IMR-90 (cell line): ENCODE results near the gene SLC2A11. TPM values are rescaled to one million over a fixed set of nuclear protein-coding genes. Genes with fewer than 3 reads are reported as not detected.

Experiments
- ATAC-seq: fragments of 200-7000 bp; cut with Tn5 transposase; 2 replicates; pipeline ENCODE4 v1.9.1; 2020; ENCODE audit warnings: low read depth, mild to moderate bottlenecking, moderate library complexity
- BruUV-seq: library from RNA; stranded (reverse); fragments of 400-500 nt; replicated peaks from 2 replicates; lab custom pipeline; 2021; lab: Mats Ljungman, UMichigan
- CTCF ChIA-PET: fragments of 300-600 bp; formaldehyde crosslinking; extraction: SDS; loops from one replicate; lab custom pipeline; 2021; ENCODE audit warnings: antibody characterized with exemption; lab: Yijun Ruan, JAX
- POLR2A ChIA-PET: fragments of 300-600 bp; sonication (Branson Sonifier 250); formaldehyde crosslinking; loops from one replicate; lab custom pipeline; 2022; ENCODE audit warnings: antibody characterized with exemption; ENCODE audit not compliant: unreplicated experiment; lab: Charles Lee
- DNase-seq: peaks from one replicate; pipeline ENCODE4 v3.0.0; 2013
- H2AFZ ChIP-seq: replicated peaks from 2 replicates; pipeline ENCODE3; 2013; ENCODE audit warnings: low read length, mild to moderate bottlenecking; ENCODE audit not compliant: poor library complexity
- H2AK5ac ChIP-seq: 2 replicates; pipeline ENCODE4 v1.6.1; 2013; ENCODE audit warnings: low read depth, low read length, inconsistent platforms
- H2AK9ac ChIP-seq: replicated peaks from 2 replicates; pipeline ENCODE3; 2013; ENCODE audit warnings: mild to moderate bottlenecking, low read depth, low read length, moderate library complexity; ENCODE audit not compliant: poor library complexity
- H2BK120ac ChIP-seq: 2 replicates; pipeline ENCODE4 v1.6.1; 2013; ENCODE audit warnings: low read depth, low read length, inconsistent platforms
- H2BK15ac ChIP-seq: 3 replicates; pipeline ENCODE4 v1.6.1; 2013; ENCODE audit warnings: low read depth, low read length, inconsistent platforms
- H2BK20ac ChIP-seq: 2 replicates; pipeline ENCODE4 v1.6.1; 2013; ENCODE audit warnings: low read depth, mild to moderate bottlenecking, inconsistent platforms, low read length, moderate library complexity
- H2BK5ac ChIP-seq: 2 replicates; pipeline ENCODE4 v1.6.1; 2013; ENCODE audit warnings: mild to moderate bottlenecking, low read depth, low read length, inconsistent platforms; ENCODE audit not compliant: poor library complexity, severe bottlenecking
- H3K14ac ChIP-seq: replicated peaks from 2 replicates; pipeline ENCODE4 v1.6.1; 2013; ENCODE audit warnings: low read depth, low read length, inconsistent platforms
- H3K18ac ChIP-seq: 2 replicates; pipeline ENCODE4 v1.6.1; 2013; ENCODE audit warnings: low read depth, low read length, control low read depth
- H3K23ac ChIP-seq: 2 replicates; pipeline ENCODE4 v1.6.1; 2013; ENCODE audit warnings: low read depth, low read length, inconsistent platforms
- H3K27ac ChIP-seq: 2 replicates; pipeline ENCODE4 v1.5.1; 2013; ENCODE audit warnings: mild to moderate bottlenecking, control low read depth, low read length; ENCODE audit not compliant: insufficient read depth
- H3K27me3 ChIP-seq: 2 replicates; pipeline ENCODE4 v1.6.1; 2013; ENCODE audit warnings: low read length; ENCODE audit not compliant: control insufficient read depth, insufficient read depth
- H3K36me3 ChIP-seq: 2 replicates; pipeline ENCODE4 v1.6.1; 2013; ENCODE audit warnings: low read length, mixed read lengths; ENCODE audit not compliant: control insufficient read depth, insufficient read depth
- H3K4ac ChIP-seq: 2 replicates; pipeline ENCODE4 v1.6.1; 2013; ENCODE audit warnings: low read depth, low read length, inconsistent platforms
- H3K4me1 ChIP-seq: 2 replicates; pipeline ENCODE4 v1.6.1; 2013; ENCODE audit warnings: low read length, mixed read lengths; ENCODE audit not compliant: control insufficient read depth, insufficient read depth
- H3K4me2 ChIP-seq: 2 replicates; pipeline ENCODE4 v1.6.1; 2013; ENCODE audit warnings: low read depth, mild to moderate bottlenecking, control low read depth, low read length, moderate library complexity
- H3K4me3 ChIP-seq: 2 replicates; pipeline ENCODE4 v1.5.1; 2013; ENCODE audit warnings: low read depth, mild to moderate bottlenecking, control low read depth, low read length, moderate library complexity; ENCODE audit not compliant: insufficient read depth
- H3K56ac ChIP-seq: 2 replicates; pipeline ENCODE4 v1.6.1; 2013; ENCODE audit warnings: low read length, inconsistent platforms; ENCODE audit not compliant: insufficient read depth; ENCODE audit errors: extremely low read depth
- H3K79me1 ChIP-seq, 2 experiments: 2 replicates each; pipeline ENCODE4 v1.6.1; 2013; ENCODE audit warnings: low read length in 2 of 2, inconsistent platforms in 1 of 2, low read depth in 1 of 2
- H3K9ac ChIP-seq: 2 replicates; pipeline ENCODE4 v1.6.1; 2013; ENCODE audit warnings: low read depth, low read length, control low read depth
- H3K9me1 ChIP-seq: 2 replicates; pipeline ENCODE4 v1.6.1; 2013; ENCODE audit warnings: low read length, inconsistent platforms; ENCODE audit not compliant: insufficient read depth
- H3K9me3 ChIP-seq: 2 replicates; pipeline ENCODE4 v1.6.1; 2013; ENCODE audit warnings: low read length; ENCODE audit not compliant: control insufficient read depth, insufficient read depth
- H4K20me1 ChIP-seq: 2 replicates; pipeline ENCODE4 v1.6.1; 2013; ENCODE audit warnings: low read length, inconsistent platforms; ENCODE audit not compliant: insufficient read depth
- H4K5ac ChIP-seq: 2 replicates; pipeline ENCODE4 v1.6.1; 2013; ENCODE audit warnings: mild to moderate bottlenecking, low read depth, low read length, control low read depth
- H4K8ac ChIP-seq, 2 experiments: 2 replicates each; pipeline ENCODE4 v1.6.1; 2013; ENCODE audit warnings: low read depth in 2 of 2, low read length in 2 of 2, control low read depth in 1 of 2, inconsistent platforms in 1 of 2
- H4K91ac ChIP-seq: 2 replicates; pipeline ENCODE4 v1.6.1; 2013; ENCODE audit warnings: low read depth, low read length, inconsistent platforms; ENCODE audit not compliant: insufficient read depth
- BHLHE40 ChIP-seq: fragments of 150-350 bp; IDR thresholded peaks from 2 replicates; pipeline ENCODE4 v1.6.1; 2016; ENCODE audit warnings: mild to moderate bottlenecking, low read depth, low read length
- CEBPB ChIP-seq: IDR thresholded peaks from 2 replicates; pipeline ENCODE4 v1.6.1; 2012; ENCODE audit warnings: low read depth, low read length, improper control_type of control experiment
- CHD1 ChIP-seq: IDR thresholded peaks from 2 replicates; pipeline ENCODE4 v1.6.1; 2012; ENCODE audit warnings: low read depth, low read length, improper control_type of control experiment
- CTCF ChIP-seq: conservative IDR thresholded peaks from 2 replicates; pipeline ENCODE4 v1.5.1; 2012; ENCODE audit warnings: mild to moderate bottlenecking, low read depth, low read length, improper control_type of control experiment
- FOS ChIP-seq: fragments of 150-350 bp; IDR thresholded peaks from 2 replicates; pipeline ENCODE4 v1.6.1; 2016; ENCODE audit warnings: low read depth, low read length
- MAFK ChIP-seq: IDR thresholded peaks from 2 replicates; pipeline ENCODE4 v1.6.1; 2012; ENCODE audit warnings: low read depth, low read length, improper control_type of control experiment
- MAZ ChIP-seq: IDR thresholded peaks from 2 replicates; pipeline ENCODE4 v1.6.1; 2012; ENCODE audit warnings: low read depth, mild to moderate bottlenecking, low read length, improper control_type of control experiment, moderate library complexity, borderline replicate concordance
- MXI1 ChIP-seq: IDR thresholded peaks from 2 replicates; pipeline ENCODE4 v1.6.1; 2012; ENCODE audit warnings: low read depth, mild to moderate bottlenecking, low read length, moderate library complexity, borderline replicate concordance
- NFE2L2 ChIP-seq: fragments of 150-350 bp; IDR thresholded peaks from 2 replicates; pipeline ENCODE4 v1.6.1; 2016; ENCODE audit warnings: low read depth, mild to moderate bottlenecking, low read length
- RCOR1 ChIP-seq: IDR thresholded peaks from 2 replicates; pipeline ENCODE4 v1.6.1; 2012; ENCODE audit warnings: mild to moderate bottlenecking, low read length, improper control_type of control experiment; ENCODE audit not compliant: insufficient replicate concordance
- RFX5 ChIP-seq: IDR thresholded peaks from 2 replicates; pipeline ENCODE4 v1.8.0; 2012; ENCODE audit warnings: low read depth, mild to moderate bottlenecking, low read length, moderate library complexity
- SMC3 ChIP-seq: fragments of 150-350 bp; IDR thresholded peaks from 2 replicates; pipeline ENCODE4 v1.6.1; 2016; ENCODE audit warnings: low read depth, mild to moderate bottlenecking, antibody characterized with exemption, low read length, moderate library complexity
- USF2 ChIP-seq: fragments of 150-350 bp; IDR thresholded peaks from 2 replicates; pipeline ENCODE4 v1.6.1; 2017; ENCODE audit warnings: mild to moderate bottlenecking, antibody characterized with exemption, low read length, low read depth
- WGBS, 2 experiments: methylation state at CpG; one replicate each; pipeline versions ENCODE4 v1.1.5 to v1.1.7; 2013; ENCODE audit warnings: missing lambda C conversion rate in 2 of 2; ENCODE audit not compliant: insufficient read length in 1 of 2; ENCODE audit errors: extremely low coverage in 2 of 2; 5-methylcytosine and 5-hydroxymethylcytosine counted together
- dilution Hi-C: fragments of 300-500 bp; cut with HindIII; formaldehyde crosslinking; loops from one replicate; pipeline ENCODE4 v1.14.3; 2018; ENCODE audit warnings: low sequenced_read_pairs; ENCODE audit not compliant: unreplicated experiment
- in situ Hi-C: fragments of 300-500 bp; cut with MboI; formaldehyde crosslinking; loops from 3 replicates; pipeline ENCODE4 v1.14.3; 2019; ENCODE audit warnings: low sequenced_read_pairs, inconsistent platforms, mixed read lengths
- intact Hi-C: fragments of 100-400 bp; cut with micrococcal nuclease; formaldehyde crosslinking; loops from 2 replicates; pipeline ENCODE4 v1.10.0; 2022
- polyA plus RNA-seq, 3 experiments: library from polyadenylated mRNA; depleted of rRNA; stranded (reverse); fragments of >200 nt; gene quantifications; 2 replicates each; pipeline ENCODE4 v1.2.3, GENCODE V29; 2012; ENCODE audit warnings: low replicate concordance in 1 of 3
- total RNA-seq: library from RNA; depleted of rRNA; stranded (reverse); fragments of >200 nt; gene quantifications from 2 replicates; pipeline ENCODE4 v1.2.3, GENCODE V29; 2012

SLC2A11 gene
- total and polyA plus RNA-seq, 2 of the 4 experiments (the other 2 are of a cell fraction), result 3.2 to 8.7 TPM

GRCh38 chr22:23824476-23825245, 33.0 kb upstream of the SLC2A11 start:
- Histone ChIP-seq H3K18ac (no peak overlapping the region), H3K56ac (no peak overlapping the region), H3K4ac (no peak overlapping the region), H2AFZ (no peak overlapping the region), H4K5ac (no peak overlapping the region), H3K14ac (no peak overlapping the region), H3K9ac (no peak overlapping the region), H4K20me1 (peaks cover 7% of the 10 kb centered on the region), H3K4me2 (no peak overlapping the region), H3K4me3 (no peak overlapping the region), H3K4me1 (peaks cover 10% of the 10 kb centered on the region), H2AK5ac (no peak overlapping the region; the same call in 1 of the 2 replicates), H3K9me1 (peaks cover 28% of the 10 kb centered on the region), H3K9me3 (peaks cover 3% of the 10 kb centered on the region; the same call in 1 of the 2 replicates), H4K8ac (no peak overlapping the region), H3K79me1 (peaks cover 7 to 50% of the 10 kb centered on the region in 2 experiments; a peak in 3 of 4 replicates), H2AK9ac (peak overlapping the region; percentile 42), H4K91ac (no peak overlapping the region), H3K23ac (no peak overlapping the region), H2BK15ac (no peak overlapping the region), H3K27ac (no peak overlapping the region), H3K27me3 (no peaks in the 10 kb centered on the region), H2BK20ac (no peak overlapping the region), H3K36me3 (peaks cover 81% of the 10 kb centered on the region), H2BK120ac (no peak overlapping the region), H2BK5ac (no peak overlapping the region)
- TF ChIP-seq MAZ, result no peak
- TF ChIP-seq MAFK, result no peak
- no peak for TF ChIP-seq USF2
- no peak for TF ChIP-seq RFX5
- TF ChIP-seq CTCF, result no peak
- no peak for TF ChIP-seq FOS
- TF ChIP-seq CHD1, result no peak
- no peak for TF ChIP-seq NFE2L2
- TF ChIP-seq RCOR1, result no peak
- TF ChIP-seq SMC3, result no peak
- TF ChIP-seq CEBPB, result no peak
- TF ChIP-seq MXI1, result no peak
- no peak for TF ChIP-seq BHLHE40
- dilution Hi-C loops (no loop called here), intact Hi-C loops (no loop called here), in situ Hi-C loops (no loop called here)
- ChIA-PET CTCF (no interaction called here), POLR2A (no interaction called here)
- BruUV-seq, result no TSS peak
- ATAC-seq (no peak), DNase-seq (no peak)
- 90% methylated on average over 8 of the region's 13 CpGs; no CpG with 5 or more reads in 1 of the 2 experiments for WGBS, 2 experiments
